Endodermal cell (in vitro differentiated cells): ENCODE measurements around the gene C1orf105. TPM values are rescaled to one million over a fixed set of nuclear protein-coding genes. Genes with fewer than 3 reads are reported as not detected.

Source experiments
- DNase-seq: peaks from one replicate; pipeline ENCODE4 v3.0.0-alpha.2; 2017
- H3K27ac ChIP-seq: 2 replicates; pipeline ENCODE4 v1.5.1; 2013; ENCODE audit warnings: mild to moderate bottlenecking, low read depth, low read length, moderate library complexity
- H3K27me3 ChIP-seq: 2 replicates; pipeline ENCODE4 v1.6.1; 2013; ENCODE audit warnings: mild to moderate bottlenecking, low read length, moderate library complexity; ENCODE audit not compliant: insufficient read depth, control insufficient read depth, poor library complexity, severe bottlenecking
- H3K36me3 ChIP-seq: 2 replicates; pipeline ENCODE4 v1.7.0; 2013; ENCODE audit warnings: mild to moderate bottlenecking, low read length, moderate library complexity; ENCODE audit not compliant: control insufficient read depth, insufficient read depth
- H3K4me1 ChIP-seq: one replicate; pipeline ENCODE4 v1.7.0; 2013; ENCODE audit warnings: low read length; ENCODE audit not compliant: control insufficient read depth, insufficient read depth
- H3K4me3 ChIP-seq: 2 replicates; pipeline ENCODE4 v1.5.1; 2013; ENCODE audit warnings: mild to moderate bottlenecking, low read length, moderate library complexity
- H3K9ac ChIP-seq: 2 replicates; pipeline ENCODE4 v1.6.1; 2013; ENCODE audit warnings: mild to moderate bottlenecking, low read length, moderate library complexity; ENCODE audit not compliant: poor library complexity, severe bottlenecking; ENCODE audit errors: extremely low read depth
- H3K9me3 ChIP-seq: 2 replicates; pipeline ENCODE4 v1.6.1; 2013; ENCODE audit warnings: mild to moderate bottlenecking, low read length, moderate library complexity; ENCODE audit not compliant: control insufficient read depth
- H3K27ac Mint-ChIP-seq: 2 replicates; pipeline ENCODE4 v1.8.0; 2020; ENCODE audit warnings: mixed read lengths
- H3K27me3 Mint-ChIP-seq: 2 replicates; pipeline ENCODE4 v1.8.0; 2021; ENCODE audit warnings: mild to moderate bottlenecking, mixed read lengths; ENCODE audit not compliant: insufficient read depth
- H3K36me3 Mint-ChIP-seq: 2 replicates; pipeline ENCODE4 v1.8.0; 2020; ENCODE audit warnings: low read depth, mixed read lengths
- H3K4me1 Mint-ChIP-seq: 2 replicates; pipeline ENCODE4 v1.8.0; 2020; ENCODE audit warnings: mixed read lengths
- H3K4me3 Mint-ChIP-seq: 2 replicates; pipeline ENCODE4 v1.8.0; 2020; ENCODE audit warnings: mild to moderate bottlenecking, moderate library complexity, mixed read lengths
- H3K9me3 Mint-ChIP-seq: 2 replicates; pipeline ENCODE4 v1.8.0; 2020; ENCODE audit warnings: mild to moderate bottlenecking, mixed read lengths
- CTCF ChIP-seq: fragments of 200-600 bp; sonication (generic); conservative IDR thresholded peaks from 2 replicates; pipeline ENCODE4 v1.5.0; 2021; ENCODE audit warnings: antibody characterized with exemption, mild to moderate bottlenecking
- WGBS, 2 experiments: methylation state at CpG; one replicate each; pipeline versions ENCODE4 v1.1.5 to v1.1.7; 2013; ENCODE audit warnings: missing lambda C conversion rate in 2 of 2, mixed read lengths in 1 of 2; ENCODE audit not compliant: insufficient coverage in 1 of 2, insufficient read length in 1 of 2; 5-methylcytosine and 5-hydroxymethylcytosine counted together
- total RNA-seq, 2 donors: library from RNA; stranded (reverse); fragmentation: NEBNext Ultra II Directional in 1 of 2; extraction: Animal tissue kit (Norgen Biotek cat#: 25700) in 1 of 2; gene quantifications; 2 replicates in 1 of 2; 3 replicates in 1 of 2; pipeline ENCODE4 v1.2.1, GENCODE V29; 2021

The C1orf105 gene
- total RNA-seq, 2 donors from 2014 or later = not detected

- H3K27ac Mint-ChIP-seq = no peak overlapping the region
Observed at GRCh38 chr1:172483448-172483847, 63.0 kb downstream of the C1orf105 start.

GRCh38 chr1:172484252-172484651 lies 63.8 kb downstream of the C1orf105 start:
- no peak for TF ChIP-seq CTCF
- H3K4me1 Mint-ChIP-seq = peaks cover 12% of the 10 kb centered on the region
- no peak overlapping the region for H3K27ac Mint-ChIP-seq
- H3K9me3 ChIP-seq = no peaks in the 10 kb centered on the region
- H3K27ac ChIP-seq = no peak overlapping the region
- H3K4me3 ChIP-seq = no peak overlapping the region
- H3K9me3 Mint-ChIP-seq = no peaks in the 10 kb centered on the region
- H3K36me3 ChIP-seq = no peaks in the 10 kb centered on the region
- DNase-seq = no peak
- H3K4me1 ChIP-seq = no peaks in the 10 kb centered on the region
- H3K36me3 Mint-ChIP-seq = no peaks in the 10 kb centered on the region
- no peaks in the 10 kb centered on the region for H3K27me3 ChIP-seq
- H3K9ac ChIP-seq = no peak overlapping the region
- H3K4me3 Mint-ChIP-seq = no peak overlapping the region
- peaks cover 2% of the 10 kb centered on the region for H3K27me3 Mint-ChIP-seq

More at GRCh38 chr1:172483448-172483847, 63.0 kb downstream of the C1orf105 start:
- H3K36me3 Mint-ChIP-seq = no peaks in the 10 kb centered on the region
- peaks cover 18% of the 10 kb centered on the region for H3K4me1 Mint-ChIP-seq
- no peak for DNase-seq
- Histone ChIP-seq H3K9me3 (no peaks in the 10 kb centered on the region), H3K9ac (no peak overlapping the region), H3K36me3 (no peaks in the 10 kb centered on the region), H3K4me1 (no peaks in the 10 kb centered on the region), H3K27me3 (no peaks in the 10 kb centered on the region), H3K27ac (no peak overlapping the region), H3K4me3 (no peak overlapping the region)
- no peaks in the 10 kb centered on the region for H3K9me3 Mint-ChIP-seq
- H3K27me3 Mint-ChIP-seq = peaks cover 2% of the 10 kb centered on the region
- TF ChIP-seq CTCF = no peak
- no peak overlapping the region for H3K4me3 Mint-ChIP-seq

- H3K4me1 ChIP-seq = no peaks in the 10 kb centered on the region
- no peak for DNase-seq
- H3K36me3 ChIP-seq = no peaks in the 10 kb centered on the region
- H3K9ac ChIP-seq = no peak overlapping the region
- WGBS, 2 experiments = 82 to 87% methylated on average over 4 to 5 of the region's 5 CpGs
- Mint-ChIP-seq H3K4me3 (no peak overlapping the region), H3K4me1 (peaks cover 12% of the 10 kb centered on the region), H3K9me3 (no peaks in the 10 kb centered on the region), H3K27me3 (peaks cover 2% of the 10 kb centered on the region), H3K27ac (no peak overlapping the region), H3K36me3 (no peaks in the 10 kb centered on the region)
- H3K9me3 ChIP-seq = no peaks in the 10 kb centered on the region
- H3K27ac ChIP-seq = no peak overlapping the region
- no peak overlapping the region for H3K4me3 ChIP-seq
- no peaks in the 10 kb centered on the region for H3K27me3 ChIP-seq
- no peak for TF ChIP-seq CTCF
Observed at GRCh38 chr1:172485626-172486025, 65.1 kb downstream of the C1orf105 start.
